Measurements from ENCODE around the gene PRAC2.

GRCh38 chr17:48693178-48693577 lies 29.8 kb upstream of the PRAC2 start:
- TF ChIP-seq POLR2AphosphoS5 (IDR thresholded peaks at IDR 0.05; ENCODE audit: borderline replicate concordance, low read depth, low read length) (no peak), EZH2 (IDR thresholded peaks at IDR 0.05) (no peak), FOXP2 (optimal IDR thresholded peaks at IDR 0.05; ENCODE audit: control extremely low read depth, extremely low read length, insufficient read depth) (no peak)
